Peyer's patch (tissue), 4 donors: Measurements from ENCODE around the gene VSTM4.

Experiments
- POLR2A ChIP-seq, 2 donors: fragments of 450-650 bp; IDR thresholded peaks; one replicate each; pipeline ENCODE4 v1.5.1; 2017; ENCODE audit warnings: antibody characterized with exemption in 2 of 2, mild to moderate bottlenecking in 2 of 2, moderate library complexity in 2 of 2
- TF ChIP-seq, protein P1 (sequence below), 6 experiments: fragments of 450-650 bp in 4 of 6; fragments of 200-600 bp in 2 of 6; sonication (generic) in 1 of 6; IDR thresholded peaks; one replicate each; pipeline ENCODE4 v1.5.1; 2017 to 2019; ENCODE audit warnings: antibody characterized with exemption in 6 of 6, mild to moderate bottlenecking in 3 of 6, moderate library complexity in 1 of 6

- no peak for TF ChIP-seq POLR2A (IDR thresholded peaks at IDR 0.05)
- TF ChIP-seq, protein P1, sequence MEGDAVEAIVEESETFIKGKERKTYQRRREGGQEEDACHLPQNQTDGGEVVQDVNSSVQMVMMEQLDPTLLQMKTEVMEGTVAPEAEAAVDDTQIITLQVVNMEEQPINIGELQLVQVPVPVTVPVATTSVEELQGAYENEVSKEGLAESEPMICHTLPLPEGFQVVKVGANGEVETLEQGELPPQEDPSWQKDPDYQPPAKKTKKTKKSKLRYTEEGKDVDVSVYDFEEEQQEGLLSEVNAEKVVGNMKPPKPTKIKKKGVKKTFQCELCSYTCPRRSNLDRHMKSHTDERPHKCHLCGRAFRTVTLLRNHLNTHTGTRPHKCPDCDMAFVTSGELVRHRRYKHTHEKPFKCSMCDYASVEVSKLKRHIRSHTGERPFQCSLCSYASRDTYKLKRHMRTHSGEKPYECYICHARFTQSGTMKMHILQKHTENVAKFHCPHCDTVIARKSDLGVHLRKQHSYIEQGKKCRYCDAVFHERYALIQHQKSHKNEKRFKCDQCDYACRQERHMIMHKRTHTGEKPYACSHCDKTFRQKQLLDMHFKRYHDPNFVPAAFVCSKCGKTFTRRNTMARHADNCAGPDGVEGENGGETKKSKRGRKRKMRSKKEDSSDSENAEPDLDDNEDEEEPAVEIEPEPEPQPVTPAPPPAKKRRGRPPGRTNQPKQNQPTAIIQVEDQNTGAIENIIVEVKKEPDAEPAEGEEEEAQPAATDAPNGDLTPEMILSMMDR (IDR thresholded peaks at IDR 0.05): no peak
These were observed 45.5 kb upstream of the VSTM4 start for GRCh38 chr10:49160814-49161213.
